K562 (cell line): ENCODE results near the gene PAAF1. TPM values are rescaled to one million over a fixed set of nuclear protein-coding genes. Genes with fewer than 3 reads are reported as not detected.

Experiments used
- HMBOX1 ChIP-seq: sonication (generic); IDR thresholded peaks from 2 replicates; pipeline ENCODE4 v1.6.1; 2016
- HMGN3 ChIP-seq: IDR thresholded peaks from 2 replicates; pipeline ENCODE4 v1.6.1; 2011; ENCODE audit warnings: borderline replicate concordance, low read depth, mild to moderate bottlenecking, mixed read lengths, low read length; ENCODE audit not compliant: insufficient read length; ENCODE audit errors: extremely low read depth
- MITF ChIP-seq: IDR thresholded peaks from 2 replicates; pipeline ENCODE4 v1.6.1; 2014; ENCODE audit warnings: antibody characterized with exemption
- NUFIP1 ChIP-seq: fragments of 450-650 bp; IDR thresholded peaks from 2 replicates; pipeline ENCODE4 v1.6.1; 2018; ENCODE audit not compliant: partially characterized antibody
- POLR2A ChIP-seq: fragments of 450-650 bp; conservative IDR thresholded peaks from 2 replicates; pipeline ENCODE4 v1.6.1; 2016
- POLR2AphosphoS5 ChIP-seq: IDR thresholded peaks from 2 replicates; pipeline ENCODE4 v1.6.1; 2011; ENCODE audit warnings: mild to moderate bottlenecking, low read depth, low read length, moderate library complexity; ENCODE audit not compliant: control insufficient read depth, insufficient read depth
- PPARD ChIP-seq: fragments of 250-450 bp; sonication (Bioruptor Pico); IDR thresholded peaks from 2 replicates; pipeline ENCODE4 v1.8.0; 2022; ENCODE audit warnings: inconsistent platforms, mild to moderate bottlenecking, moderate library complexity
- SIX5 ChIP-seq, 2 experiments: IDR thresholded peaks; 2 replicates each; pipeline ENCODE4 v1.6.1; 2011; ENCODE audit warnings: low read length in 2 of 2, borderline replicate concordance in 1 of 2, low read depth in 1 of 2, mild to moderate bottlenecking in 1 of 2, moderate library complexity in 1 of 2; ENCODE audit not compliant: insufficient read depth in 1 of 2
- SRSF7 ChIP-seq: fragments of 200-400 bp; formaldehyde crosslinking; optimal IDR thresholded peaks from 2 replicates; pipeline ENCODE3; 2017; ENCODE audit warnings: mild to moderate bottlenecking, low read depth, low read length
- TEAD1 ChIP-seq, 2 experiments: fragments of 450-650 bp in 1 of 2; sonication (generic) in 1 of 2; formaldehyde crosslinking; IDR thresholded peaks; 2 replicates each; pipeline versions ENCODE4 v1.4.0 to v1.8.0; 2020 to 2022; ENCODE audit warnings: mild to moderate bottlenecking in 2 of 2, missing genetic modification reagents in 1 of 2
- ZBED1 ChIP-seq: IDR thresholded peaks from 2 replicates; pipeline ENCODE4 v1.6.1; 2014
- ZNF197 ChIP-seq: fragments of 200-800 bp; sonication (Bioruptor generic); IDR thresholded peaks from 2 replicates; pipeline ENCODE4 v1.6.1; 2016; ENCODE audit warnings: low read depth, missing genetic modification characterization, missing compliant biosample characterization
- ZNF511 ChIP-seq: sonication (generic); formaldehyde crosslinking; IDR thresholded peaks from 2 replicates; pipeline ENCODE4 v1.8.0; 2022; ENCODE audit warnings: mild to moderate bottlenecking, missing genetic modification reagents
- ZNF699 ChIP-seq: fragments of 250-450 bp; sonication (Bioruptor Pico); IDR thresholded peaks from 2 replicates; pipeline ENCODE4 v1.8.0; 2021; ENCODE audit warnings: mild to moderate bottlenecking, moderate library complexity; ENCODE audit not compliant: insufficient replicate concordance
- polyA plus RNA-seq, 8 experiments: library from polyadenylated mRNA; depleted of rRNA in 4 of 8; stranded (reverse) in 5 of 8; unstranded in 3 of 8; fragments of >200 nt; fragmentation: Nextera tagmentation in 2 of 8; fragmentation: Illumina TruSeq in 1 of 8; extraction: Ambion mirVana in 2 of 8; extraction: Trizol in 1 of 8; gene quantifications; 2 replicates each; pipeline versions ENCODE4 v1.2.1 to v1.2.3, GENCODE V29; 2011 to 2014; ENCODE audit warnings: inconsistent platforms in 1 of 8, missing spikeins in 1 of 8
- total RNA-seq, 7 experiments: library from RNA; depleted of rRNA in 6 of 7; stranded (reverse); fragments of >200 nt in 6 of 7; fragmentation: Illumina TruSeq in 2 of 7; extraction: Trizol in 2 of 7; gene quantifications; 2 replicates each; pipeline versions ENCODE4 v1.2.1 to v1.2.3, GENCODE V29; 2011 to 2021; ENCODE audit warnings: low replicate concordance in 1 of 7
- TF ChIP-seq, protein P1 (sequence below): fragments of 250-450 bp; sonication (Bioruptor Pico); IDR thresholded peaks from 2 replicates; pipeline ENCODE4 v1.5.0; 2020; ENCODE audit warnings: mild to moderate bottlenecking
- TF ChIP-seq, protein P2 (sequence below): fragments of 450-650 bp; formaldehyde crosslinking; IDR thresholded peaks from 2 replicates; pipeline ENCODE4 v1.4.0; 2020; ENCODE audit warnings: mild to moderate bottlenecking, mixed read lengths
- TF ChIP-seq, protein P3 (sequence below), 2 experiments: IDR thresholded peaks; 2 replicates each; pipeline ENCODE4 v1.6.1; 2011; ENCODE audit warnings: borderline replicate concordance in 1 of 2, control low read depth in 1 of 2, low read depth in 1 of 2, low read length in 1 of 2, mild to moderate bottlenecking in 1 of 2, mixed read lengths in 1 of 2, moderate library complexity in 1 of 2; ENCODE audit not compliant: insufficient read depth in 1 of 2, insufficient read length in 1 of 2, poor library complexity in 1 of 2, severe bottlenecking in 1 of 2; ENCODE audit errors: extremely low read depth in 1 of 2
- TF ChIP-seq, protein P4 (sequence below), 3 experiments: fragments of 200-800 bp in 1 of 3; sonication (Bioruptor generic) in 1 of 3; sonication (generic) in 1 of 3; formaldehyde crosslinking in 1 of 3; IDR thresholded peaks; 2 replicates each; pipeline versions ENCODE4 v1.6.1 to v1.8.0; 2016 to 2022; ENCODE audit warnings: mild to moderate bottlenecking in 2 of 3, missing compliant biosample characterization in 2 of 3, missing genetic modification characterization in 2 of 3, missing genetic modification reagents in 1 of 3

The PAAF1 gene
- total and polyA plus RNA-seq, 9 of the 15 experiments (the other 6 are each of a cell fraction or from before 2014, with no cell fraction given) = 13.5 to 78.6 (median 23.3) TPM

GRCh38 chr11:73971175-73971719 is 94.4 kb downstream of the PAAF1 start (continued):
- TF ChIP-seq, protein P1, sequence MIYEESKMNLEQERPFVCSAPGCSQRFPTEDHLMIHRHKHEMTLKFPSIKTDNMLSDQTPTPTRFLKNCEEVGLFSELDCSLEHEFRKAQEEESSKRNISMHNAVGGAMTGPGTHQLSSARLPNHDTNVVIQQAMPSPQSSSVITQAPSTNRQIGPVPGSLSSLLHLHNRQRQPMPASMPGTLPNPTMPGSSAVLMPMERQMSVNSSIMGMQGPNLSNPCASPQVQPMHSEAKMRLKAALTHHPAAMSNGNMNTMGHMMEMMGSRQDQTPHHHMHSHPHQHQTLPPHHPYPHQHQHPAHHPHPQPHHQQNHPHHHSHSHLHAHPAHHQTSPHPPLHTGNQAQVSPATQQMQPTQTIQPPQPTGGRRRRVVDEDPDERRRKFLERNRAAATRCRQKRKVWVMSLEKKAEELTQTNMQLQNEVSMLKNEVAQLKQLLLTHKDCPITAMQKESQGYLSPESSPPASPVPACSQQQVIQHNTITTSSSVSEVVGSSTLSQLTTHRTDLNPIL (CRISPR knock-in tag) = no peak
- no peak for TF ChIP-seq PPARD (CRISPR knock-in tag)
- TF ChIP-seq SRSF7 = no peak
- TF ChIP-seq, protein P2, sequence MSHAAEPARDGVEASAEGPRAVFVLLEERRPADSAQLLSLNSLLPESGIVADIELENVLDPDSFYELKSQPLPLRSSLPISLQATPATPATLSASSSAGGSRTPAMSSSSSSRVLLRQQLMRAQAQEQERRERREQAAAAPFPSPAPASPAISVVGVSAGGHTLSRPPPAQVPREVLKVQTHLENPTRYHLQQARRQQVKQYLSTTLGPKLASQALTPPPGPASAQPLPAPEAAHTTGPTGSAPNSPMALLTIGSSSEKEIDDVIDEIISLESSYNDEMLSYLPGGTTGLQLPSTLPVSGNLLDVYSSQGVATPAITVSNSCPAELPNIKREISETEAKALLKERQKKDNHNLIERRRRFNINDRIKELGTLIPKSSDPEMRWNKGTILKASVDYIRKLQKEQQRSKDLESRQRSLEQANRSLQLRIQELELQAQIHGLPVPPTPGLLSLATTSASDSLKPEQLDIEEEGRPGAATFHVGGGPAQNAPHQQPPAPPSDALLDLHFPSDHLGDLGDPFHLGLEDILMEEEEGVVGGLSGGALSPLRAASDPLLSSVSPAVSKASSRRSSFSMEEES (CRISPR knock-in tag) = no peak
- TF ChIP-seq HMGN3 = no peak
- TF ChIP-seq TEAD1 (CRISPR knock-in tag; IDR thresholded peaks at IDR 0.05) = no peak
- TF ChIP-seq, protein P3, sequence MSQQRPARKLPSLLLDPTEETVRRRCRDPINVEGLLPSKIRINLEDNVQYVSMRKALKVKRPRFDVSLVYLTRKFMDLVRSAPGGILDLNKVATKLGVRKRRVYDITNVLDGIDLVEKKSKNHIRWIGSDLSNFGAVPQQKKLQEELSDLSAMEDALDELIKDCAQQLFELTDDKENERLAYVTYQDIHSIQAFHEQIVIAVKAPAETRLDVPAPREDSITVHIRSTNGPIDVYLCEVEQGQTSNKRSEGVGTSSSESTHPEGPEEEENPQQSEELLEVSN (IDR thresholded peaks at IDR 0.05; ENCODE audit: borderline replicate concordance in 1 of 2, extremely low read depth in 1 of 2, insufficient read depth in 1 of 2, insufficient read length in 1 of 2, low read depth in 1 of 2, low read length in 1 of 2, poor library complexity in 1 of 2, severe bottlenecking in 1 of 2) = no peak
- no peak for TF ChIP-seq SIX5 (IDR thresholded peaks at IDR 0.05; ENCODE audit: borderline replicate concordance in 1 of 2, insufficient read depth in 1 of 2, low read depth in 1 of 2, low read length in 2 of 2)
- no peak for TF ChIP-seq ZNF699 (CRISPR knock-in tag)
- no peak for TF ChIP-seq ZNF511 (CRISPR knock-in tag)
- TF ChIP-seq ZBED1 = 0 out of 2 replicates have a peak, but pooled peaks have one; percentile 63
- TF ChIP-seq POLR2AphosphoS5 = peak; percentile 37; the same call in 1 of the 2 replicates
- no peak for TF ChIP-seq MITF
- peak; percentile 74 for TF ChIP-seq POLR2A
- no peak for TF ChIP-seq NUFIP1
- TF ChIP-seq, protein P4, sequence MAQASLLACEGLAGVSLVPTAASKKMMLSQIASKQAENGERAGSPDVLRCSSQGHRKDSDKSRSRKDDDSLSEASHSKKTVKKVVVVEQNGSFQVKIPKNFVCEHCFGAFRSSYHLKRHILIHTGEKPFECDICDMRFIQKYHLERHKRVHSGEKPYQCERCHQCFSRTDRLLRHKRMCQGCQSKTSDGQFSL (CRISPR knock-in tag; IDR thresholded peaks at IDR 0.05) = no peak
- TF ChIP-seq, protein P4 (tag; IDR thresholded peaks at IDR 0.05) = no peak
- no peak for TF ChIP-seq ZNF197 (CRISPR knock-in tag)
- TF ChIP-seq HMBOX1 = no peak
